ENCODE data around the gene ABCA12.

- no peak for TF ChIP-seq EZH2 (IDR thresholded peaks at IDR 0.05)
- no peak for TF ChIP-seq CTCF (IDR thresholded peaks at IDR 0.05)
- TF ChIP-seq EZH2phosphoT487 (IDR thresholded peaks at IDR 0.05): no peak
Observed at GRCh38 chr2:214895469-214895868, 243.0 kb downstream of the ABCA12 start.
